IMR-90 (cell line): ENCODE results near the gene PXT1. TPM values are rescaled to one million over a fixed set of nuclear protein-coding genes. Genes with fewer than 3 reads are reported as not detected.

Source experiments
- ATAC-seq: fragments of 200-7000 bp; cut with Tn5 transposase; 2 replicates; pipeline ENCODE4 v1.9.1; 2020; ENCODE audit warnings: low read depth, mild to moderate bottlenecking, moderate library complexity
- BruUV-seq: library from RNA; stranded (reverse); fragments of 400-500 nt; replicated peaks from 2 replicates; lab custom pipeline; 2021; lab: Mats Ljungman, UMichigan
- CTCF ChIA-PET: fragments of 300-600 bp; formaldehyde crosslinking; extraction: SDS; loops from one replicate; lab custom pipeline; 2021; ENCODE audit warnings: antibody characterized with exemption; lab: Yijun Ruan, JAX
- POLR2A ChIA-PET: fragments of 300-600 bp; sonication (Branson Sonifier 250); formaldehyde crosslinking; loops from one replicate; lab custom pipeline; 2022; ENCODE audit warnings: antibody characterized with exemption; ENCODE audit not compliant: unreplicated experiment; lab: Charles Lee
- DNase-seq: peaks from one replicate; pipeline ENCODE4 v3.0.0; 2013
- H2AFZ ChIP-seq: replicated peaks from 2 replicates; pipeline ENCODE3; 2013; ENCODE audit warnings: low read length, mild to moderate bottlenecking; ENCODE audit not compliant: poor library complexity
- H2AK5ac ChIP-seq: 2 replicates; pipeline ENCODE4 v1.6.1; 2013; ENCODE audit warnings: low read depth, low read length, inconsistent platforms
- H2AK9ac ChIP-seq: replicated peaks from 2 replicates; pipeline ENCODE3; 2013; ENCODE audit warnings: mild to moderate bottlenecking, low read depth, low read length, moderate library complexity; ENCODE audit not compliant: poor library complexity
- H2BK120ac ChIP-seq: 2 replicates; pipeline ENCODE4 v1.6.1; 2013; ENCODE audit warnings: low read depth, low read length, inconsistent platforms
- H2BK15ac ChIP-seq: 3 replicates; pipeline ENCODE4 v1.6.1; 2013; ENCODE audit warnings: low read depth, low read length, inconsistent platforms
- H2BK20ac ChIP-seq: 2 replicates; pipeline ENCODE4 v1.6.1; 2013; ENCODE audit warnings: low read depth, mild to moderate bottlenecking, inconsistent platforms, low read length, moderate library complexity
- H2BK5ac ChIP-seq: 2 replicates; pipeline ENCODE4 v1.6.1; 2013; ENCODE audit warnings: mild to moderate bottlenecking, low read depth, low read length, inconsistent platforms; ENCODE audit not compliant: poor library complexity, severe bottlenecking
- H3K14ac ChIP-seq: replicated peaks from 2 replicates; pipeline ENCODE4 v1.6.1; 2013; ENCODE audit warnings: low read depth, low read length, inconsistent platforms
- H3K18ac ChIP-seq: 2 replicates; pipeline ENCODE4 v1.6.1; 2013; ENCODE audit warnings: low read depth, low read length, control low read depth
- H3K23ac ChIP-seq: 2 replicates; pipeline ENCODE4 v1.6.1; 2013; ENCODE audit warnings: low read depth, low read length, inconsistent platforms
- H3K27ac ChIP-seq: 2 replicates; pipeline ENCODE4 v1.5.1; 2013; ENCODE audit warnings: mild to moderate bottlenecking, control low read depth, low read length; ENCODE audit not compliant: insufficient read depth
- H3K27me3 ChIP-seq: 2 replicates; pipeline ENCODE4 v1.6.1; 2013; ENCODE audit warnings: low read length; ENCODE audit not compliant: control insufficient read depth, insufficient read depth
- H3K36me3 ChIP-seq: 2 replicates; pipeline ENCODE4 v1.6.1; 2013; ENCODE audit warnings: low read length, mixed read lengths; ENCODE audit not compliant: control insufficient read depth, insufficient read depth
- H3K4ac ChIP-seq: 2 replicates; pipeline ENCODE4 v1.6.1; 2013; ENCODE audit warnings: low read depth, low read length, inconsistent platforms
- H3K4me1 ChIP-seq: 2 replicates; pipeline ENCODE4 v1.6.1; 2013; ENCODE audit warnings: low read length, mixed read lengths; ENCODE audit not compliant: control insufficient read depth, insufficient read depth
- H3K4me2 ChIP-seq: 2 replicates; pipeline ENCODE4 v1.6.1; 2013; ENCODE audit warnings: low read depth, mild to moderate bottlenecking, control low read depth, low read length, moderate library complexity
- H3K4me3 ChIP-seq: 2 replicates; pipeline ENCODE4 v1.5.1; 2013; ENCODE audit warnings: low read depth, mild to moderate bottlenecking, control low read depth, low read length, moderate library complexity; ENCODE audit not compliant: insufficient read depth
- H3K56ac ChIP-seq: 2 replicates; pipeline ENCODE4 v1.6.1; 2013; ENCODE audit warnings: low read length, inconsistent platforms; ENCODE audit not compliant: insufficient read depth; ENCODE audit errors: extremely low read depth
- H3K79me1 ChIP-seq, 2 experiments: 2 replicates each; pipeline ENCODE4 v1.6.1; 2013; ENCODE audit warnings: low read length in 2 of 2, inconsistent platforms in 1 of 2, low read depth in 1 of 2
- H3K9ac ChIP-seq: 2 replicates; pipeline ENCODE4 v1.6.1; 2013; ENCODE audit warnings: low read depth, low read length, control low read depth
- H3K9me1 ChIP-seq: 2 replicates; pipeline ENCODE4 v1.6.1; 2013; ENCODE audit warnings: low read length, inconsistent platforms; ENCODE audit not compliant: insufficient read depth
- H3K9me3 ChIP-seq: 2 replicates; pipeline ENCODE4 v1.6.1; 2013; ENCODE audit warnings: low read length; ENCODE audit not compliant: control insufficient read depth, insufficient read depth
- H4K20me1 ChIP-seq: 2 replicates; pipeline ENCODE4 v1.6.1; 2013; ENCODE audit warnings: low read length, inconsistent platforms; ENCODE audit not compliant: insufficient read depth
- H4K5ac ChIP-seq: 2 replicates; pipeline ENCODE4 v1.6.1; 2013; ENCODE audit warnings: mild to moderate bottlenecking, low read depth, low read length, control low read depth
- H4K8ac ChIP-seq, 2 experiments: 2 replicates each; pipeline ENCODE4 v1.6.1; 2013; ENCODE audit warnings: low read depth in 2 of 2, low read length in 2 of 2, control low read depth in 1 of 2, inconsistent platforms in 1 of 2
- H4K91ac ChIP-seq: 2 replicates; pipeline ENCODE4 v1.6.1; 2013; ENCODE audit warnings: low read depth, low read length, inconsistent platforms; ENCODE audit not compliant: insufficient read depth
- BHLHE40 ChIP-seq: fragments of 150-350 bp; IDR thresholded peaks from 2 replicates; pipeline ENCODE4 v1.6.1; 2016; ENCODE audit warnings: mild to moderate bottlenecking, low read depth, low read length
- CEBPB ChIP-seq: IDR thresholded peaks from 2 replicates; pipeline ENCODE4 v1.6.1; 2012; ENCODE audit warnings: low read depth, low read length, improper control_type of control experiment
- CHD1 ChIP-seq: IDR thresholded peaks from 2 replicates; pipeline ENCODE4 v1.6.1; 2012; ENCODE audit warnings: low read depth, low read length, improper control_type of control experiment
- CTCF ChIP-seq: conservative IDR thresholded peaks from 2 replicates; pipeline ENCODE4 v1.5.1; 2012; ENCODE audit warnings: mild to moderate bottlenecking, low read depth, low read length, improper control_type of control experiment
- ELK1 ChIP-seq: fragments of 150-350 bp; IDR thresholded peaks from 2 replicates; pipeline ENCODE4 v1.6.1; 2016; ENCODE audit warnings: low read depth, mild to moderate bottlenecking, low read length, moderate library complexity, borderline replicate concordance
- FOS ChIP-seq: fragments of 150-350 bp; IDR thresholded peaks from 2 replicates; pipeline ENCODE4 v1.6.1; 2016; ENCODE audit warnings: low read depth, low read length
- MAFK ChIP-seq: IDR thresholded peaks from 2 replicates; pipeline ENCODE4 v1.6.1; 2012; ENCODE audit warnings: low read depth, low read length, improper control_type of control experiment
- MAZ ChIP-seq: IDR thresholded peaks from 2 replicates; pipeline ENCODE4 v1.6.1; 2012; ENCODE audit warnings: low read depth, mild to moderate bottlenecking, low read length, improper control_type of control experiment, moderate library complexity, borderline replicate concordance
- MXI1 ChIP-seq: IDR thresholded peaks from 2 replicates; pipeline ENCODE4 v1.6.1; 2012; ENCODE audit warnings: low read depth, mild to moderate bottlenecking, low read length, moderate library complexity, borderline replicate concordance
- NFE2L2 ChIP-seq: fragments of 150-350 bp; IDR thresholded peaks from 2 replicates; pipeline ENCODE4 v1.6.1; 2016; ENCODE audit warnings: low read depth, mild to moderate bottlenecking, low read length
- POLR2A ChIP-seq: IDR thresholded peaks from 2 replicates; pipeline ENCODE4 v1.6.1; 2012; ENCODE audit warnings: mild to moderate bottlenecking, low read depth, low read length
- RAD21 ChIP-seq: IDR thresholded peaks from 2 replicates; pipeline ENCODE4 v1.6.1; 2012; ENCODE audit warnings: low read length, improper control_type of control experiment
- RCOR1 ChIP-seq: IDR thresholded peaks from 2 replicates; pipeline ENCODE4 v1.6.1; 2012; ENCODE audit warnings: mild to moderate bottlenecking, low read length, improper control_type of control experiment; ENCODE audit not compliant: insufficient replicate concordance
- RFX5 ChIP-seq: IDR thresholded peaks from 2 replicates; pipeline ENCODE4 v1.8.0; 2012; ENCODE audit warnings: low read depth, mild to moderate bottlenecking, low read length, moderate library complexity
- SMC3 ChIP-seq: fragments of 150-350 bp; IDR thresholded peaks from 2 replicates; pipeline ENCODE4 v1.6.1; 2016; ENCODE audit warnings: low read depth, mild to moderate bottlenecking, antibody characterized with exemption, low read length, moderate library complexity
- USF2 ChIP-seq: fragments of 150-350 bp; IDR thresholded peaks from 2 replicates; pipeline ENCODE4 v1.6.1; 2017; ENCODE audit warnings: mild to moderate bottlenecking, antibody characterized with exemption, low read length, low read depth
- WGBS, 2 experiments: methylation state at CpG; one replicate each; pipeline versions ENCODE4 v1.1.5 to v1.1.7; 2013; ENCODE audit warnings: missing lambda C conversion rate in 2 of 2; ENCODE audit not compliant: insufficient read length in 1 of 2; ENCODE audit errors: extremely low coverage in 2 of 2; 5-methylcytosine and 5-hydroxymethylcytosine counted together
- dilution Hi-C: fragments of 300-500 bp; cut with HindIII; formaldehyde crosslinking; loops from one replicate; pipeline ENCODE4 v1.14.3; 2018; ENCODE audit warnings: low sequenced_read_pairs; ENCODE audit not compliant: unreplicated experiment
- in situ Hi-C: fragments of 300-500 bp; cut with MboI; formaldehyde crosslinking; loops from 3 replicates; pipeline ENCODE4 v1.14.3; 2019; ENCODE audit warnings: low sequenced_read_pairs, inconsistent platforms, mixed read lengths
- intact Hi-C: fragments of 100-400 bp; cut with micrococcal nuclease; formaldehyde crosslinking; loops from 2 replicates; pipeline ENCODE4 v1.10.0; 2022
- polyA plus RNA-seq, 3 experiments: library from polyadenylated mRNA; depleted of rRNA; stranded (reverse); fragments of >200 nt; gene quantifications; 2 replicates each; pipeline ENCODE4 v1.2.3, GENCODE V29; 2012; ENCODE audit warnings: low replicate concordance in 1 of 3
- total RNA-seq: library from RNA; depleted of rRNA; stranded (reverse); fragments of >200 nt; gene quantifications from 2 replicates; pipeline ENCODE4 v1.2.3, GENCODE V29; 2012

Gene PXT1
- total and polyA plus RNA-seq, 2 of the 4 experiments (the other 2 are of a cell fraction) = not detected

- Histone ChIP-seq H2AK5ac (no peak overlapping the region), H2BK20ac (no peak overlapping the region), H2AK9ac (no peak overlapping the region), H4K8ac (no peak overlapping the region), H3K9me3 (no peaks in the 10 kb centered on the region), H2BK15ac (no peak overlapping the region), H4K5ac (no peak overlapping the region), H3K36me3 (no peaks in the 10 kb centered on the region), H3K79me1 (peaks cover 0 to 2% of the 10 kb centered on the region in 2 experiments; a peak in 2 of 4 replicates), H3K9me1 (0 out of 2 replicates have a peak, but pooled peaks cover 3% of the 10 kb centered on the region), H2AFZ (no peak overlapping the region), H3K23ac (no peak overlapping the region), H4K20me1 (no peaks in the 10 kb centered on the region), H2BK5ac (no peak overlapping the region), H2BK120ac (no peak overlapping the region), H3K4ac (no peak overlapping the region), H3K4me3 (no peak overlapping the region), H3K4me1 (no peaks in the 10 kb centered on the region; the same call in 1 of the 2 replicates), H3K14ac (no peak overlapping the region), H3K27ac (no peak overlapping the region), H4K91ac (no peak overlapping the region), H3K9ac (no peak overlapping the region), H3K4me2 (no peak overlapping the region), H3K27me3 (no peaks in the 10 kb centered on the region), H3K56ac (no peak overlapping the region), H3K18ac (no peak overlapping the region)
- ChIA-PET POLR2A (no interaction called here), CTCF (no interaction called here)
- ATAC-seq (no peak), DNase-seq (no peak)
- dilution Hi-C loops (no loop called here), intact Hi-C loops (no loop called here), in situ Hi-C loops (no loop called here)
- no peak for TF ChIP-seq RAD21
- TF ChIP-seq CTCF = no peak
- no peak for TF ChIP-seq CHD1
- no peak for TF ChIP-seq BHLHE40
- no peak for TF ChIP-seq MAFK
- TF ChIP-seq MXI1 = no peak
- TF ChIP-seq RCOR1 = no peak
- no peak for TF ChIP-seq ELK1
- TF ChIP-seq POLR2A = no peak
- TF ChIP-seq RFX5 = no peak
- no peak for TF ChIP-seq FOS
- TF ChIP-seq NFE2L2 = no peak
- TF ChIP-seq SMC3 = no peak
- no peak for TF ChIP-seq CEBPB
- no peak for TF ChIP-seq MAZ
- no peak for TF ChIP-seq USF2
- no CpG with 5 or more reads among the region's 3 CpGs for WGBS, 2 experiments
- no TSS peak for BruUV-seq
These were observed 24.1 kb downstream of the PXT1 start for GRCh38 chr6:36418558-36418957.
